GM23338 (cell line): Measurements from ENCODE around the gene MPL. TPM values are rescaled to one million over a fixed set of nuclear protein-coding genes. Genes with fewer than 3 reads are reported as not detected.

Experiments
- ATAC-seq: fragments of 200-7000 bp; cut with Tn5 transposase; 3 replicates; pipeline ENCODE4 v1.9.1; 2020
- DNase-seq: peaks from one replicate; pipeline ENCODE4 v3.0.0-alpha.2; 2015; ENCODE audit warnings: low spot score
- H2AFZ ChIP-seq: fragments of 200-600 bp; sonication (generic); 2 replicates; pipeline ENCODE4 v1.8.0; 2016; ENCODE audit warnings: antibody characterized with exemption, mild to moderate bottlenecking, moderate library complexity
- H3F3A ChIP-seq: fragments of 200-600 bp; sonication (generic); replicated peaks from 2 replicates; pipeline ENCODE4 v1.8.0; 2017; ENCODE audit warnings: antibody characterized with exemption, mixed run types, low read depth
- H3K27ac ChIP-seq: fragments of 200-600 bp; sonication (generic); 2 replicates; pipeline ENCODE4 v1.6.1; 2016; ENCODE audit warnings: low read depth
- H3K27me3 ChIP-seq: fragments of 200-600 bp; sonication (generic); 2 replicates; pipeline ENCODE4 v1.8.0; 2016; ENCODE audit warnings: mild to moderate bottlenecking, mixed run types, moderate library complexity; ENCODE audit not compliant: insufficient read depth
- H3K36me3 ChIP-seq: fragments of 200-600 bp; sonication (generic); 2 replicates; pipeline ENCODE4 v1.8.0; 2016; ENCODE audit warnings: mild to moderate bottlenecking; ENCODE audit not compliant: insufficient read depth
- H3K4me1 ChIP-seq: fragments of 200-600 bp; sonication (generic); 2 replicates; pipeline ENCODE4 v1.8.0; 2016; ENCODE audit warnings: mild to moderate bottlenecking, moderate library complexity; ENCODE audit not compliant: insufficient read depth
- H3K4me2 ChIP-seq: fragments of 200-600 bp; sonication (generic); 2 replicates; pipeline ENCODE4 v1.7.1; 2017; ENCODE audit warnings: mixed run types
- H3K4me3 ChIP-seq: fragments of 200-600 bp; sonication (generic); 2 replicates; pipeline ENCODE4 v1.6.1; 2016; ENCODE audit warnings: mixed run types
- H3K79me2 ChIP-seq: fragments of 200-600 bp; sonication (generic); replicated peaks from 2 replicates; pipeline ENCODE4 v1.8.0; 2017; ENCODE audit warnings: mild to moderate bottlenecking; ENCODE audit not compliant: insufficient read depth
- H3K9me2 ChIP-seq: fragments of 200-600 bp; sonication (generic); 2 replicates; pipeline ENCODE4 v1.8.0; 2017; ENCODE audit not compliant: insufficient read depth
- H4K20me1 ChIP-seq: fragments of 200-600 bp; sonication (generic); replicated peaks from 2 replicates; pipeline ENCODE4 v1.8.0; 2017; ENCODE audit warnings: mild to moderate bottlenecking; ENCODE audit not compliant: insufficient read depth
- H3K27ac Mint-ChIP-seq: 2 replicates; pipeline ENCODE4 v1.8.0; 2020; ENCODE audit warnings: inconsistent platforms, mild to moderate bottlenecking, moderate library complexity, mixed read lengths
- H3K27me3 Mint-ChIP-seq: 3 replicates; pipeline ENCODE4 v1.8.0; 2022; ENCODE audit warnings: low read depth, mild to moderate bottlenecking, moderate library complexity, mixed read lengths, inconsistent platforms; ENCODE audit not compliant: insufficient read depth, poor library complexity
- H3K36me3 Mint-ChIP-seq: 3 replicates; pipeline ENCODE4 v1.8.0; 2021; ENCODE audit warnings: low read depth, mild to moderate bottlenecking, inconsistent platforms, moderate library complexity, mixed read lengths
- H3K4me1 Mint-ChIP-seq: 3 replicates; pipeline ENCODE4 v1.8.0; 2020; ENCODE audit warnings: mild to moderate bottlenecking, inconsistent platforms, mixed read lengths
- H3K4me3 Mint-ChIP-seq: 3 replicates; pipeline ENCODE4 v1.8.0; 2021; ENCODE audit warnings: moderate library complexity, mild to moderate bottlenecking, inconsistent platforms, mixed read lengths
- H3K9me3 Mint-ChIP-seq: 3 replicates; pipeline ENCODE4 v1.8.0; 2020; ENCODE audit warnings: moderate library complexity, mild to moderate bottlenecking, inconsistent platforms, mixed read lengths
- CREB1 ChIP-seq: fragments of 250-450 bp; sonication (Bioruptor Pico); IDR thresholded peaks from 2 replicates; pipeline ENCODE4 v1.5.0; 2020; ENCODE audit warnings: low read depth, mild to moderate bottlenecking, moderate library complexity
- EZH2 ChIP-seq: fragments of 200-600 bp; sonication (generic); IDR thresholded peaks from one replicate; pipeline ENCODE4 v1.8.0; 2017; ENCODE audit warnings: antibody characterized with exemption, mild to moderate bottlenecking, low read depth; ENCODE audit not compliant: unreplicated experiment
- EZH2phosphoT487 ChIP-seq: fragments of 200-600 bp; sonication (generic); IDR thresholded peaks from one replicate; pipeline ENCODE4 v1.8.1; 2018; ENCODE audit warnings: antibody characterized with exemption; ENCODE audit not compliant: unreplicated experiment
- NANOG ChIP-seq: IDR thresholded peaks from 2 replicates; pipeline ENCODE4 v1.6.1; 2016; ENCODE audit warnings: antibody characterized with exemption, borderline replicate concordance
- ZNF114 ChIP-seq: fragments of 250-450 bp; sonication (Bioruptor Pico); IDR thresholded peaks from 2 replicates; pipeline ENCODE4 v1.5.0; 2020; ENCODE audit warnings: mild to moderate bottlenecking, moderate library complexity
- ZNF331 ChIP-seq: fragments of 250-450 bp; sonication (Bioruptor Pico); IDR thresholded peaks from 2 replicates; pipeline ENCODE4 v1.5.0; 2020; ENCODE audit warnings: low read depth, mild to moderate bottlenecking, moderate library complexity
- polyA plus RNA-seq: library from polyadenylated mRNA; unstranded; fragments of >200 nt; fragmentation: Nextera tagmentation; extraction: Ambion mirVana; gene quantifications from 2 replicates; pipeline ENCODE4 v1.2.1, GENCODE V29; 2016
- total RNA-seq: library from RNA; depleted of rRNA; stranded (reverse); fragments of >200 nt; shearing (Covaris generic); gene quantifications from 2 replicates; pipeline ENCODE4 v1.2.3, GENCODE V29; 2014
- TF ChIP-seq, protein P1 (sequence below), 2 experiments: fragments of 200-600 bp in 1 of 2; sonication (generic) in 1 of 2; conservative IDR thresholded peaks; 2 replicates each; pipeline versions ENCODE4 v1.5.1 to v1.6.1; 2016 to 2017; ENCODE audit warnings: antibody characterized with exemption in 2 of 2, low read depth in 2 of 2, mild to moderate bottlenecking in 2 of 2, moderate library complexity in 1 of 2
- TF ChIP-seq, protein P2 (sequence below): IDR thresholded peaks from 2 replicates; pipeline ENCODE4 v1.6.1; 2016; ENCODE audit warnings: antibody characterized with exemption
- TF ChIP-seq, protein P3 (sequence below): IDR thresholded peaks from one replicate; pipeline ENCODE4 v1.6.1; 2018; ENCODE audit warnings: antibody characterized with exemption; ENCODE audit not compliant: unreplicated experiment
- TF ChIP-seq, protein P4 (sequence below): fragments of 250-450 bp; sonication (Bioruptor Pico); IDR thresholded peaks from 2 replicates; pipeline ENCODE4 v1.5.0; 2020; ENCODE audit warnings: mild to moderate bottlenecking, moderate library complexity

Gene MPL
- total and polyA plus RNA-seq, 2 experiments from 2014 or later: not detected

DNA sequence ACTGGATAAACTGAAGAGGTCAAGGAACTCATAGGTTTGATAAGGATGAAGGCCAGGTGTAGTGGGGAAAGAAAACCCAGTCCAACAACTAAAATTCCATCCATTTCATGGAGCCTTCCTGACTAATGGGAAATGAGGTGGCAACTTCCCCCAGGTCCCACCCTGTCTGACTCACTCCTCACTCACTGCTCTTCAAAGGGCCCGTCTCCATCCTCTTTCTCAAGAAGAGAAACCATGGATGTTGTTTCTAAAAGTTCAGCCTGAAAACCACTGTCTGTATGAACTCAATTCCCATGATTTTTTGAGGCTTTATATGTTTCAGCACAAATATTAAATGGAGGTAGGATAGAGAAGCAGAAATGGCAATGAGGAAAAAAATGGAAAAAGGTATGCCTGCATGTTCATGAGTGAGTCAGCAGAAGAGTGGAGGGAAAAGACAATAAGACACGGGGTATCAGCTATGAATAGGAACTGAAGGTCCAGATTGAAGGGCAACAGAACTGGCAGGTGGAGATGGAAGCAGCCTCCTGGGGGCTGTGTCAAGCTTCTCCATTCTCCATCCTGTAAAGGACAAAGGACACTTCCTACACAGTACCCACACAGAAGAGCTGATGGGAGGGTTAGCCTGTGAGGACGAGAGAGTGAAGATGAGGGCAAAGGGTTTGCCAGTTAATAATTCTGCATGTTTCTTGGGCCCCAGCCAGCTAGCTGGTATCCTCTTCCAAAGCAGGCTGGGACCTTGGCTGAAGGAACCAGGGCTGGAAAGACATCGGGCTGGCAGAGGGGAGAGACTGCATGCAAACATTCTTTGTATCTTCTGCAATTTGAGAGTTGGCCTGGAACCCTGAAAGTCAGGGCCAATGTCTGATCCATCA lies 35.7 kb downstream of the MPL start:
- Histone ChIP-seq H3K27ac (no peak overlapping the region), H3K27me3 (no peaks in the 10 kb centered on the region), H3K4me1 (peaks cover 7% of the 10 kb centered on the region; the same call in 1 of the 2 replicates), H3K4me2 (no peak overlapping the region), H3K4me3 (no peak overlapping the region), H2AFZ (no peak overlapping the region), H3K36me3 (no peaks in the 10 kb centered on the region), H3K79me2 (peaks cover 7% of the 10 kb centered on the region; the same call in 1 of the 2 replicates), H3K9me2 (no peaks in the 10 kb centered on the region), H3F3A (peaks cover 4% of the 10 kb centered on the region; the same call in 1 of the 2 replicates), H4K20me1 (0 out of 2 replicates have a peak, but pooled peaks cover 3% of the 10 kb centered on the region)
- Mint-ChIP-seq H3K4me3 (no peak overlapping the region), H3K9me3 (no peaks in the 10 kb centered on the region), H3K4me1 (peaks cover 8% of the 10 kb centered on the region), H3K27me3 (peaks cover under 1% of the 10 kb centered on the region), H3K27ac (no peak overlapping the region), H3K36me3 (no peaks in the 10 kb centered on the region)
- DNase-seq (no peak), ATAC-seq (no peak)
- TF ChIP-seq EZH2phosphoT487 (no peak), EZH2 (no peak), CREB1 (CRISPR knock-in tag) (no peak), ZNF331 (no peak), NANOG (no peak), ZNF114 (no peak)
- TF ChIP-seq, protein P1, sequence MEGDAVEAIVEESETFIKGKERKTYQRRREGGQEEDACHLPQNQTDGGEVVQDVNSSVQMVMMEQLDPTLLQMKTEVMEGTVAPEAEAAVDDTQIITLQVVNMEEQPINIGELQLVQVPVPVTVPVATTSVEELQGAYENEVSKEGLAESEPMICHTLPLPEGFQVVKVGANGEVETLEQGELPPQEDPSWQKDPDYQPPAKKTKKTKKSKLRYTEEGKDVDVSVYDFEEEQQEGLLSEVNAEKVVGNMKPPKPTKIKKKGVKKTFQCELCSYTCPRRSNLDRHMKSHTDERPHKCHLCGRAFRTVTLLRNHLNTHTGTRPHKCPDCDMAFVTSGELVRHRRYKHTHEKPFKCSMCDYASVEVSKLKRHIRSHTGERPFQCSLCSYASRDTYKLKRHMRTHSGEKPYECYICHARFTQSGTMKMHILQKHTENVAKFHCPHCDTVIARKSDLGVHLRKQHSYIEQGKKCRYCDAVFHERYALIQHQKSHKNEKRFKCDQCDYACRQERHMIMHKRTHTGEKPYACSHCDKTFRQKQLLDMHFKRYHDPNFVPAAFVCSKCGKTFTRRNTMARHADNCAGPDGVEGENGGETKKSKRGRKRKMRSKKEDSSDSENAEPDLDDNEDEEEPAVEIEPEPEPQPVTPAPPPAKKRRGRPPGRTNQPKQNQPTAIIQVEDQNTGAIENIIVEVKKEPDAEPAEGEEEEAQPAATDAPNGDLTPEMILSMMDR (conservative IDR thresholded peaks at IDR 0.05; ENCODE audit: low read depth in 2 of 2): no peak
- TF ChIP-seq, protein P2, sequence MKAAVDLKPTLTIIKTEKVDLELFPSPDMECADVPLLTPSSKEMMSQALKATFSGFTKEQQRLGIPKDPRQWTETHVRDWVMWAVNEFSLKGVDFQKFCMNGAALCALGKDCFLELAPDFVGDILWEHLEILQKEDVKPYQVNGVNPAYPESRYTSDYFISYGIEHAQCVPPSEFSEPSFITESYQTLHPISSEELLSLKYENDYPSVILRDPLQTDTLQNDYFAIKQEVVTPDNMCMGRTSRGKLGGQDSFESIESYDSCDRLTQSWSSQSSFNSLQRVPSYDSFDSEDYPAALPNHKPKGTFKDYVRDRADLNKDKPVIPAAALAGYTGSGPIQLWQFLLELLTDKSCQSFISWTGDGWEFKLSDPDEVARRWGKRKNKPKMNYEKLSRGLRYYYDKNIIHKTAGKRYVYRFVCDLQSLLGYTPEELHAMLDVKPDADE: no peak
- TF ChIP-seq, protein P3, sequence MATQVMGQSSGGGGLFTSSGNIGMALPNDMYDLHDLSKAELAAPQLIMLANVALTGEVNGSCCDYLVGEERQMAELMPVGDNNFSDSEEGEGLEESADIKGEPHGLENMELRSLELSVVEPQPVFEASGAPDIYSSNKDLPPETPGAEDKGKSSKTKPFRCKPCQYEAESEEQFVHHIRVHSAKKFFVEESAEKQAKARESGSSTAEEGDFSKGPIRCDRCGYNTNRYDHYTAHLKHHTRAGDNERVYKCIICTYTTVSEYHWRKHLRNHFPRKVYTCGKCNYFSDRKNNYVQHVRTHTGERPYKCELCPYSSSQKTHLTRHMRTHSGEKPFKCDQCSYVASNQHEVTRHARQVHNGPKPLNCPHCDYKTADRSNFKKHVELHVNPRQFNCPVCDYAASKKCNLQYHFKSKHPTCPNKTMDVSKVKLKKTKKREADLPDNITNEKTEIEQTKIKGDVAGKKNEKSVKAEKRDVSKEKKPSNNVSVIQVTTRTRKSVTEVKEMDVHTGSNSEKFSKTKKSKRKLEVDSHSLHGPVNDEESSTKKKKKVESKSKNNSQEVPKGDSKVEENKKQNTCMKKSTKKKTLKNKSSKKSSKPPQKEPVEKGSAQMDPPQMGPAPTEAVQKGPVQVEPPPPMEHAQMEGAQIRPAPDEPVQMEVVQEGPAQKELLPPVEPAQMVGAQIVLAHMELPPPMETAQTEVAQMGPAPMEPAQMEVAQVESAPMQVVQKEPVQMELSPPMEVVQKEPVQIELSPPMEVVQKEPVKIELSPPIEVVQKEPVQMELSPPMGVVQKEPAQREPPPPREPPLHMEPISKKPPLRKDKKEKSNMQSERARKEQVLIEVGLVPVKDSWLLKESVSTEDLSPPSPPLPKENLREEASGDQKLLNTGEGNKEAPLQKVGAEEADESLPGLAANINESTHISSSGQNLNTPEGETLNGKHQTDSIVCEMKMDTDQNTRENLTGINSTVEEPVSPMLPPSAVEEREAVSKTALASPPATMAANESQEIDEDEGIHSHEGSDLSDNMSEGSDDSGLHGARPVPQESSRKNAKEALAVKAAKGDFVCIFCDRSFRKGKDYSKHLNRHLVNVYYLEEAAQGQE: no peak
- TF ChIP-seq, protein P4, sequence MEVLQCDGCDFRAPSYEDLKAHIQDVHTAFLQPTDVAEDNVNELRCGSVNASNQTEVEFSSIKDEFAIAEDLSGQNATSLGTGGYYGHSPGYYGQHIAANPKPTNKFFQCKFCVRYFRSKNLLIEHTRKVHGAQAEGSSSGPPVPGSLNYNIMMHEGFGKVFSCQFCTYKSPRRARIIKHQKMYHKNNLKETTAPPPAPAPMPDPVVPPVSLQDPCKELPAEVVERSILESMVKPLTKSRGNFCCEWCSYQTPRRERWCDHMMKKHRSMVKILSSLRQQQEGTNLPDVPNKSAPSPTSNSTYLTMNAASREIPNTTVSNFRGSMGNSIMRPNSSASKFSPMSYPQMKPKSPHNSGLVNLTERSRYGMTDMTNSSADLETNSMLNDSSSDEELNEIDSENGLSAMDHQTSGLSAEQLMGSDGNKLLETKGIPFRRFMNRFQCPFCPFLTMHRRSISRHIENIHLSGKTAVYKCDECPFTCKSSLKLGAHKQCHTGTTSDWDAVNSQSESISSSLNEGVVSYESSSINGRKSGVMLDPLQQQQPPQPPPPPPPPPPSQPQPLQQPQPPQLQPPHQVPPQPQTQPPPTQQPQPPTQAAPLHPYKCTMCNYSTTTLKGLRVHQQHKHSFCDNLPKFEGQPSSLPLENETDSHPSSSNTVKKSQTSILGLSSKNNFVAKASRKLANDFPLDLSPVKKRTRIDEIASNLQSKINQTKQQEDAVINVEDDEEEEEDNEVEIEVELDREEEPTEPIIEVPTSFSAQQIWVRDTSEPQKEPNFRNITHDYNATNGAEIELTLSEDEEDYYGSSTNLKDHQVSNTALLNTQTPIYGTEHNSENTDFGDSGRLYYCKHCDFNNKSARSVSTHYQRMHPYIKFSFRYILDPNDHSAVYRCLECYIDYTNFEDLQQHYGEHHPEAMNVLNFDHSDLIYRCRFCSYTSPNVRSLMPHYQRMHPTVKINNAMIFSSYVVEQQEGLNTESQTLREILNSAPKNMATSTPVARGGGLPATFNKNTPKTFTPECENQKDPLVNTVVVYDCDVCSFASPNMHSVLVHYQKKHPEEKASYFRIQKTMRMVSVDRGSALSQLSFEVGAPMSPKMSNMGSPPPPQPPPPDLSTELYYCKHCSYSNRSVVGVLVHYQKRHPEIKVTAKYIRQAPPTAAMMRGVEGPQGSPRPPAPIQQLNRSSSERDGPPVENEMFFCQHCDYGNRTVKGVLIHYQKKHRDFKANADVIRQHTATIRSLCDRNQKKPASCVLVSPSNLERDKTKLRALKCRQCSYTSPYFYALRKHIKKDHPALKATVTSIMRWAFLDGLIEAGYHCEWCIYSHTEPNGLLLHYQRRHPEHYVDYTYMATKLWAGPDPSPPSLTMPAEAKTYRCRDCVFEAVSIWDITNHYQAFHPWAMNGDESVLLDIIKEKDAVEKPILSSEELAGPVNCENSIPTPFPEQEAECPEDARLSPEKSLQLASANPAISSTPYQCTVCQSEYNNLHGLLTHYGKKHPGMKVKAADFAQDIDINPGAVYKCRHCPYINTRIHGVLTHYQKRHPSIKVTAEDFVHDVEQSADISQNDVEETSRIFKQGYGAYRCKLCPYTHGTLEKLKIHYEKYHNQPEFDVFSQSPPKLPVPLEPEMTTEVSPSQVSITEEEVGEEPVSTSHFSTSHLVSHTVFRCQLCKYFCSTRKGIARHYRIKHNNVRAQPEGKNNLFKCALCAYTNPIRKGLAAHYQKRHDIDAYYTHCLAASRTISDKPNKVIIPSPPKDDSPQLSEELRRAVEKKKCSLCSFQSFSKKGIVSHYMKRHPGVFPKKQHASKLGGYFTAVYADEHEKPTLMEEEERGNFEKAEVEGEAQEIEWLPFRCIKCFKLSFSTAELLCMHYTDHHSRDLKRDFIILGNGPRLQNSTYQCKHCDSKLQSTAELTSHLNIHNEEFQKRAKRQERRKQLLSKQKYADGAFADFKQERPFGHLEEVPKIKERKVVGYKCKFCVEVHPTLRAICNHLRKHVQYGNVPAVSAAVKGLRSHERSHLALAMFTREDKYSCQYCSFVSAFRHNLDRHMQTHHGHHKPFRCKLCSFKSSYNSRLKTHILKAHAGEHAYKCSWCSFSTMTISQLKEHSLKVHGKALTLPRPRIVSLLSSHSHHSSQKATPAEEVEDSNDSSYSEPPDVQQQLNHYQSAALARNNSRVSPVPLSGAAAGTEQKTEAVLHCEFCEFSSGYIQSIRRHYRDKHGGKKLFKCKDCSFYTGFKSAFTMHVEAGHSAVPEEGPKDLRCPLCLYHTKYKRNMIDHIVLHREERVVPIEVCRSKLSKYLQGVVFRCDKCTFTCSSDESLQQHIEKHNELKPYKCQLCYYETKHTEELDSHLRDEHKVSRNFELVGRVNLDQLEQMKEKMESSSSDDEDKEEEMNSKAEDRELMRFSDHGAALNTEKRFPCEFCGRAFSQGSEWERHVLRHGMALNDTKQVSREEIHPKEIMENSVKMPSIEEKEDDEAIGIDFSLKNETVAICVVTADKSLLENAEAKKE: no peak
